ENCODE results near the gene IFNLR1. TPM values are rescaled to one million over a fixed set of nuclear protein-coding genes. Genes with fewer than 3 reads are reported as not detected.

The IFNLR1 gene
- total and polyA plus RNA-seq, 2 of the 8 experiments (the other 6 are each of a cell fraction or from before 2014, with no cell fraction given), result 6.8 to 10.1 TPM

GRCh38 chr1:24224761-24225160 lies 37.7 kb upstream of the IFNLR1 start:
- no peak for FAIRE-seq
- WGBS, 2 experiments (ENCODE audit: extremely low coverage in 1 of 2, insufficient coverage in 1 of 2, insufficient read length in 1 of 2, insufficient replicate concordance in 2 of 2, low coverage in 1 of 2, low lambda C conversion rate in 2 of 2, missing lambda C conversion rate in 1 of 2), result 82% methylated on average over 4 of the region's 4 CpGs; no CpG with 5 or more reads in 1 of the 2 experiments
- TF ChIP-seq HDAC6 (IDR thresholded peaks at IDR 0.05; ENCODE audit: low read depth, low read length) (no peak), FOSL1 (IDR thresholded peaks at IDR 0.05; ENCODE audit: insufficient read depth, low read depth, low read length) (no peak), PHF8 (conservative IDR thresholded peaks at IDR 0.05; ENCODE audit: low read depth, low read length) (no peak)

More at GRCh38 chr1:24224761-24225160, 37.7 kb upstream of the IFNLR1 start:
- Histone ChIP-seq H3K79me2 (ENCODE audit: control insufficient read depth in 1 of 2, insufficient read depth in 2 of 2, low read length in 2 of 2) (no peaks in the 10 kb centered on the region), H3K36me3 (ENCODE audit: control insufficient read depth in 2 of 4, insufficient read depth in 4 of 4, low read length in 3 of 4) (no peaks in the 10 kb centered on the region), H4K8ac (ENCODE audit: extremely low read depth, insufficient read depth, low read length) (peak overlapping the region; percentile 29; the same call in 1 of the 2 replicates), H3K27me3 (replicated peaks in 1 of 4; ENCODE audit: control insufficient read depth in 3 of 4, extremely low read depth in 1 of 4, insufficient read depth in 3 of 4, low read length in 3 of 4) (no peaks in the 10 kb centered on the region; a peak in 1 of 7 replicates), H3K9ac (replicated peaks in 1 of 4; ENCODE audit: extremely low read depth in 1 of 4, low read depth in 3 of 4, low read length in 3 of 4) (no peak overlapping the region), H4K91ac (replicated peaks; ENCODE audit: insufficient read length, low read length) (no peak overlapping the region), H3K18ac (ENCODE audit: extremely low read depth, low read length) (no peak overlapping the region), H3K23ac (ENCODE audit: insufficient read length) (no peak overlapping the region), H3K79me1 (ENCODE audit: low read depth, low read length) (no peaks in the 10 kb centered on the region), H3K14ac (ENCODE audit: insufficient read length) (no peak overlapping the region), H4K5ac (ENCODE audit: insufficient read length, low read depth, low read length) (no peak overlapping the region), H2BK20ac (ENCODE audit: low read length) (0 out of 2 replicates have a peak overlapping the region, but pooled peaks have one; percentile 48), H2AK5ac (ENCODE audit: low read depth, low read length) (no peak overlapping the region), H3K4me1 (replicated peaks in 1 of 4; ENCODE audit: control insufficient read depth in 3 of 4, insufficient read depth in 4 of 4, low read length in 3 of 4) (no peaks in the 10 kb centered on the region; a peak in 1 of 7 replicates), H2BK120ac (replicated peaks; ENCODE audit: low read depth, low read length) (no peak overlapping the region), H2AFZ (ENCODE audit: low read length) (no peak overlapping the region), H2BK12ac (ENCODE audit: low read depth, low read length) (no peak overlapping the region), H3K27ac (ENCODE audit: low read depth, low read length) (no peak overlapping the region), H2BK15ac (ENCODE audit: low read length) (no peak overlapping the region), H3K4ac (replicated peaks; ENCODE audit: insufficient read length, low read depth, low read length) (no peak overlapping the region), H3K23me2 (ENCODE audit: low read depth, low read length) (no peaks in the 10 kb centered on the region), H4K20me1 (replicated peaks in 1 of 2; ENCODE audit: control insufficient read depth in 1 of 2, insufficient read depth in 2 of 2, low read length in 2 of 2) (no peaks in the 10 kb centered on the region), H3K9me3 (ENCODE audit: insufficient read depth in 2 of 2, low read depth in 1 of 2, low read length in 1 of 2) (no peaks in the 10 kb centered on the region), H3K4me3 (ENCODE audit: extremely low read depth in 1 of 4, insufficient read depth in 2 of 4, low read depth in 3 of 4, low read length in 4 of 4) (no peak overlapping the region), H3K4me2 (ENCODE audit: insufficient read depth in 1 of 2, low read depth in 2 of 2, low read length in 2 of 2) (no peak overlapping the region), H2BK5ac (ENCODE audit: low read depth, low read length) (no peak overlapping the region), H3K56ac (replicated peaks; ENCODE audit: insufficient read length, low read depth, low read length) (no peak overlapping the region)
- DNase-seq (ENCODE audit: low read depth in 1 of 2, low spot score in 2 of 2), result no peak
- CTCF ChIA-PET (ENCODE audit: partially characterized antibody), result interaction anchor here (0.6 to 4.2 kb wide), 9 partner anchors 9 to 426 kb away, joined by 3 to 23 read pairs (median 3); partner anchors contain the start of gene NIPAL3
- POLR2A ChIA-PET (ENCODE audit: partially characterized antibody), result no interaction called here

Data from H1 (cell line).